ENCODE results near the gene SLC6A4. TPM values are rescaled to one million over a fixed set of nuclear protein-coding genes. Genes with fewer than 3 reads are reported as not detected.

SLC6A4 gene
- 0.03 TPM for polyA plus RNA-seq (2013, experiment 1 of 2)
- 0.08 TPM for polyA plus RNA-seq (2013, experiment 2 of 2)

- H3K36me3 ChIP-seq (ENCODE audit: control insufficient read depth, insufficient read depth, low read length) = no peaks in the 10 kb centered on the region
- no peak within 1 kb of the TSS for H3K18ac ChIP-seq (ENCODE audit: low read length)
- H4K8ac ChIP-seq (ENCODE audit: low read depth, low read length) = no peak within 1 kb of the TSS
- no peaks in the 10 kb centered on the region for H3K79me2 ChIP-seq (ENCODE audit: control insufficient read depth, insufficient read depth, low read length)
- H3K4ac ChIP-seq (ENCODE audit: low read depth, low read length) = no peak within 1 kb of the TSS
- H3K27ac ChIP-seq (ENCODE audit: low read depth, low read length) = no peak within 1 kb of the TSS
- DNase-seq = peak; percentile 43
- no peak within 1 kb of the TSS for H3K4me3 ChIP-seq (ENCODE audit: low read length)
- H2AK5ac ChIP-seq (ENCODE audit: low read length) = no peak within 1 kb of the TSS
- no peak within 1 kb of the TSS for H2BK15ac ChIP-seq (replicated peaks; ENCODE audit: low read depth)
- no CpG with 5 or more reads among the region's 82 CpGs for WGBS (ENCODE audit: extremely low coverage, insufficient coverage, low lambda C conversion rate)
- H2BK120ac ChIP-seq (ENCODE audit: low read depth, low read length) = no peak within 1 kb of the TSS
- H3K9ac ChIP-seq (ENCODE audit: low read length) = no peak within 1 kb of the TSS
- H3K56ac ChIP-seq (ENCODE audit: low read length) = no peak within 1 kb of the TSS
- H3K23ac ChIP-seq (ENCODE audit: low read length) = no peak within 1 kb of the TSS
- no peak within 1 kb of the TSS for H4K5ac ChIP-seq (ENCODE audit: low read length)
- H3K4me2 ChIP-seq (ENCODE audit: low read length) = peak within 1 kb of the TSS; percentile 6
- H3K79me1 ChIP-seq (ENCODE audit: low read length) = no peaks in the 10 kb centered on the region
- no peak within 1 kb of the TSS for H2BK5ac ChIP-seq (ENCODE audit: low read length)
- H3K27me3 ChIP-seq (ENCODE audit: insufficient read depth, low read length, poor library complexity) = peaks cover 34% of the 10 kb centered on the region
- H3K4me1 ChIP-seq (ENCODE audit: control insufficient read depth, low read depth, low read length) = no peaks in the 10 kb centered on the region
Measured at GRCh38 chr17:30235386-30236296, at the start of gene SLC6A4. Gene SLC6A4, minus strand, starts transcription at chr17:30235697. Its CDS starts 13,739 bp downstream, at chr17:30221958.

DNA sequence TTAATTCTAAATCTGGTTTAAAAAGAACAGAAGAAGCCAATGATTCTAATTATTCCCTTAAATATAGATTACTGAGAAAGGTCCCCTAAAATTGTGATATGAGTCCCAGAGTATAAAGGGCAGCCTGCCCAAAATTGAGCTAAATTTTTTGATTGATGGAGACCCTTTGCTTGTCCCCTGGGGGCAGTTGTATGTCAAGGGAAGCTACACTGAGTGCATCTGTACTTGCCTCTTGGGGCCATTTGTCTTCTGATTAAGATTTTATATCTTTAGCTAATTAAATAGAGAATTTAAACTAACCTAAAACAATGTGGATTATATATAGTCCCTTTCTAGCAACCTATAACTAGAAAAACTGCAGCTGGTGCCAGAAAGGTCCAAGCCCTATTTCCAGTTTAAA is 43.7 kb upstream of the SLC6A4 start:
- no peak overlapping the region for H2BK120ac ChIP-seq (ENCODE audit: low read depth, low read length)
- H3K56ac ChIP-seq (ENCODE audit: low read length) = no peak overlapping the region
- H3K4me1 ChIP-seq (ENCODE audit: control insufficient read depth, low read depth, low read length) = no peaks in the 10 kb centered on the region
- H3K4me3 ChIP-seq (ENCODE audit: low read length) = no peak overlapping the region
- H2BK15ac ChIP-seq (replicated peaks; ENCODE audit: low read depth) = no peak overlapping the region
- no peak overlapping the region for H3K27ac ChIP-seq (ENCODE audit: low read depth, low read length)
- no peaks in the 10 kb centered on the region for H3K36me3 ChIP-seq (ENCODE audit: control insufficient read depth, insufficient read depth, low read length)
- no peak overlapping the region for H4K8ac ChIP-seq (ENCODE audit: low read depth, low read length)
- DNase-seq = no peak
- H3K79me2 ChIP-seq (ENCODE audit: control insufficient read depth, insufficient read depth, low read length) = no peaks in the 10 kb centered on the region
- no peaks in the 10 kb centered on the region for H3K27me3 ChIP-seq (ENCODE audit: insufficient read depth, low read length, poor library complexity)
- no peak overlapping the region for H3K9ac ChIP-seq (ENCODE audit: low read length)
- H2BK5ac ChIP-seq (ENCODE audit: low read length) = no peak overlapping the region
- no peak overlapping the region for H2AK5ac ChIP-seq (ENCODE audit: low read length)
- no peak overlapping the region for H4K5ac ChIP-seq (ENCODE audit: low read length)
- H3K23ac ChIP-seq (ENCODE audit: low read length) = no peak overlapping the region
- H3K4ac ChIP-seq (ENCODE audit: low read depth, low read length) = no peak overlapping the region
- no peaks in the 10 kb centered on the region for H3K79me1 ChIP-seq (ENCODE audit: low read length)
- H3K18ac ChIP-seq (ENCODE audit: low read length) = no peak overlapping the region
- no peak overlapping the region for H3K4me2 ChIP-seq (ENCODE audit: low read length)

- no peaks in the 10 kb centered on the region for H3K36me3 ChIP-seq (ENCODE audit: control insufficient read depth, insufficient read depth, low read length)
- DNase-seq = peak; percentile 39
Measured at GRCh38 chr17:30278032-30278431, 42.5 kb upstream of the SLC6A4 start.

GRCh38 chr17:30275911-30276310 is 40.4 kb upstream of the SLC6A4 start:
- Histone ChIP-seq H3K4me1 (ENCODE audit: control insufficient read depth, low read depth, low read length) (no peaks in the 10 kb centered on the region), H2BK120ac (ENCODE audit: low read depth, low read length) (no peak overlapping the region), H3K18ac (ENCODE audit: low read length) (no peak overlapping the region), H3K79me1 (ENCODE audit: low read length) (no peaks in the 10 kb centered on the region), H3K23ac (ENCODE audit: low read length) (no peak overlapping the region), H3K56ac (ENCODE audit: low read length) (no peak overlapping the region), H3K4me3 (ENCODE audit: low read length) (no peak overlapping the region), H2AK5ac (ENCODE audit: low read length) (no peak overlapping the region), H2BK5ac (ENCODE audit: low read length) (no peak overlapping the region), H3K79me2 (ENCODE audit: control insufficient read depth, insufficient read depth, low read length) (no peaks in the 10 kb centered on the region), H2BK15ac (replicated peaks; ENCODE audit: low read depth) (no peak overlapping the region), H4K8ac (ENCODE audit: low read depth, low read length) (no peak overlapping the region), H3K36me3 (ENCODE audit: control insufficient read depth, insufficient read depth, low read length) (no peaks in the 10 kb centered on the region), H3K27ac (ENCODE audit: low read depth, low read length) (no peak overlapping the region), H3K27me3 (ENCODE audit: insufficient read depth, low read length, poor library complexity) (no peaks in the 10 kb centered on the region), H3K4me2 (ENCODE audit: low read length) (no peak overlapping the region), H4K5ac (ENCODE audit: low read length) (no peak overlapping the region), H3K9ac (ENCODE audit: low read length) (no peak overlapping the region), H3K4ac (ENCODE audit: low read depth, low read length) (no peak overlapping the region)
- no peak for DNase-seq
- WGBS (ENCODE audit: extremely low coverage, insufficient coverage, low lambda C conversion rate) = no CpG with 5 or more reads among the region's 2 CpGs

More at GRCh38 chr17:30278032-30278431, 42.5 kb upstream of the SLC6A4 start:
- H3K79me1 ChIP-seq (ENCODE audit: low read length) = no peaks in the 10 kb centered on the region
- no peak overlapping the region for H2BK15ac ChIP-seq (replicated peaks; ENCODE audit: low read depth)
- H3K23ac ChIP-seq (ENCODE audit: low read length) = no peak overlapping the region
- no peaks in the 10 kb centered on the region for H3K79me2 ChIP-seq (ENCODE audit: control insufficient read depth, insufficient read depth, low read length)
- no peak overlapping the region for H4K5ac ChIP-seq (ENCODE audit: low read length)
- no peak overlapping the region for H3K4ac ChIP-seq (ENCODE audit: low read depth, low read length)
- no peak overlapping the region for H3K18ac ChIP-seq (ENCODE audit: low read length)
- no peak overlapping the region for H2AK5ac ChIP-seq (ENCODE audit: low read length)
- no peak overlapping the region for H3K4me2 ChIP-seq (ENCODE audit: low read length)
- H3K27me3 ChIP-seq (ENCODE audit: insufficient read depth, low read length, poor library complexity) = no peaks in the 10 kb centered on the region
- no peak overlapping the region for H2BK120ac ChIP-seq (ENCODE audit: low read depth, low read length)
- no peaks in the 10 kb centered on the region for H3K4me1 ChIP-seq (ENCODE audit: control insufficient read depth, low read depth, low read length)
- H3K9ac ChIP-seq (ENCODE audit: low read length) = no peak overlapping the region
- no peak overlapping the region for H3K27ac ChIP-seq (ENCODE audit: low read depth, low read length)
- H2BK5ac ChIP-seq (ENCODE audit: low read length) = no peak overlapping the region
- no peak overlapping the region for H3K4me3 ChIP-seq (ENCODE audit: low read length)
- H4K8ac ChIP-seq (ENCODE audit: low read depth, low read length) = no peak overlapping the region
- no peak overlapping the region for H3K56ac ChIP-seq (ENCODE audit: low read length)

- H3K36me3 ChIP-seq (ENCODE audit: control insufficient read depth, insufficient read depth, low read length) = no peaks in the 10 kb centered on the region
- H3K4ac ChIP-seq (ENCODE audit: low read depth, low read length) = no peak overlapping the region
- no peaks in the 10 kb centered on the region for H3K4me1 ChIP-seq (ENCODE audit: control insufficient read depth, low read depth, low read length)
- H4K8ac ChIP-seq (ENCODE audit: low read depth, low read length) = no peak overlapping the region
- H3K56ac ChIP-seq (ENCODE audit: low read length) = no peak overlapping the region
- H3K27me3 ChIP-seq (ENCODE audit: insufficient read depth, low read length, poor library complexity) = no peaks in the 10 kb centered on the region
- H2BK5ac ChIP-seq (ENCODE audit: low read length) = no peak overlapping the region
- no peak for DNase-seq
- no peak overlapping the region for H3K18ac ChIP-seq (ENCODE audit: low read length)
- H2BK15ac ChIP-seq (replicated peaks; ENCODE audit: low read depth) = no peak overlapping the region
- no peak overlapping the region for H3K4me3 ChIP-seq (ENCODE audit: low read length)
- no peak overlapping the region for H3K23ac ChIP-seq (ENCODE audit: low read length)
- H3K9ac ChIP-seq (ENCODE audit: low read length) = no peak overlapping the region
- H4K5ac ChIP-seq (ENCODE audit: low read length) = no peak overlapping the region
- WGBS (ENCODE audit: extremely low coverage, insufficient coverage, low lambda C conversion rate) = no CpG with 5 or more reads among the region's 3 CpGs
- H3K27ac ChIP-seq (ENCODE audit: low read depth, low read length) = no peak overlapping the region
- no peak overlapping the region for H3K4me2 ChIP-seq (ENCODE audit: low read length)
- no peaks in the 10 kb centered on the region for H3K79me1 ChIP-seq (ENCODE audit: low read length)
- H2AK5ac ChIP-seq (ENCODE audit: low read length) = no peak overlapping the region
- no peaks in the 10 kb centered on the region for H3K79me2 ChIP-seq (ENCODE audit: control insufficient read depth, insufficient read depth, low read length)
- no peak overlapping the region for H2BK120ac ChIP-seq (ENCODE audit: low read depth, low read length)
Measured at GRCh38 chr17:30274887-30275286, 39.4 kb upstream of the SLC6A4 start.

- no peak overlapping the region for H3K4me3 ChIP-seq (ENCODE audit: low read length)
- no peak overlapping the region for H4K5ac ChIP-seq (ENCODE audit: low read length)
- no peak overlapping the region for H3K23ac ChIP-seq (ENCODE audit: low read length)
- no peaks in the 10 kb centered on the region for H3K79me1 ChIP-seq (ENCODE audit: low read length)
- no peak overlapping the region for H2BK5ac ChIP-seq (ENCODE audit: low read length)
- H3K4me1 ChIP-seq (ENCODE audit: control insufficient read depth, low read depth, low read length) = no peaks in the 10 kb centered on the region
- H3K27me3 ChIP-seq (ENCODE audit: insufficient read depth, low read length, poor library complexity) = no peaks in the 10 kb centered on the region
- no CpG with 5 or more reads among the region's 6 CpGs for WGBS (ENCODE audit: extremely low coverage, insufficient coverage, low lambda C conversion rate)
- H3K4ac ChIP-seq (ENCODE audit: low read depth, low read length) = no peak overlapping the region
- no peak for DNase-seq
- no peak overlapping the region for H4K8ac ChIP-seq (ENCODE audit: low read depth, low read length)
- no peaks in the 10 kb centered on the region for H3K36me3 ChIP-seq (ENCODE audit: control insufficient read depth, insufficient read depth, low read length)
- no peak overlapping the region for H2AK5ac ChIP-seq (ENCODE audit: low read length)
- H3K18ac ChIP-seq (ENCODE audit: low read length) = no peak overlapping the region
- no peaks in the 10 kb centered on the region for H3K79me2 ChIP-seq (ENCODE audit: control insufficient read depth, insufficient read depth, low read length)
- H3K9ac ChIP-seq (ENCODE audit: low read length) = no peak overlapping the region
- H2BK120ac ChIP-seq (ENCODE audit: low read depth, low read length) = no peak overlapping the region
- H3K56ac ChIP-seq (ENCODE audit: low read length) = no peak overlapping the region
- no peak overlapping the region for H3K27ac ChIP-seq (ENCODE audit: low read depth, low read length)
- no peak overlapping the region for H3K4me2 ChIP-seq (ENCODE audit: low read length)
- no peak overlapping the region for H2BK15ac ChIP-seq (replicated peaks; ENCODE audit: low read depth)
Measured at GRCh38 chr17:30273373-30273772, 37.9 kb upstream of the SLC6A4 start.

Data from mesendoderm (in vitro differentiated cells).